Thymus (tissue), 11 donors: ENCODE results near the gene RGL4. TPM values are rescaled to one million over a fixed set of nuclear protein-coding genes. Genes with fewer than 3 reads are reported as not detected.

ENCODE experiments used
- DNase-seq, 9 donors: peaks; one replicate each; pipeline ENCODE4 v3.0.0-alpha.2; 2013; ENCODE audit warnings: low spot score in 9 of 9, low read depth in 6 of 9, missing footprints in 1 of 9
- H3K27ac ChIP-seq, 2 donors: one replicate each; pipeline ENCODE4 v1.5.1; 2013; ENCODE audit warnings: control low read depth in 1 of 2, low read depth in 1 of 2, low read length in 1 of 2, mild to moderate bottlenecking in 1 of 2, moderate library complexity in 1 of 2
- H3K27me3 ChIP-seq, 2 donors: one replicate each; pipeline ENCODE4 v1.5.1; 2013; ENCODE audit warnings: low read length in 1 of 2; ENCODE audit not compliant: control insufficient read depth in 2 of 2, insufficient read depth in 1 of 2
- H3K36me3 ChIP-seq, 2 donors: one replicate each; pipeline ENCODE4 v1.5.1; 2013; ENCODE audit warnings: low read length in 1 of 2, mild to moderate bottlenecking in 1 of 2, moderate library complexity in 1 of 2; ENCODE audit not compliant: control insufficient read depth in 2 of 2, insufficient read depth in 2 of 2
- H3K4me1 ChIP-seq, 2 donors: one replicate each; pipeline ENCODE4 v1.5.1; 2013; ENCODE audit warnings: low read length in 2 of 2; ENCODE audit not compliant: control insufficient read depth in 2 of 2, insufficient read depth in 2 of 2
- H3K4me3 ChIP-seq, 2 donors: one replicate each; pipeline ENCODE4 v1.5.1; 2013; ENCODE audit warnings: low read length in 2 of 2, control low read depth in 1 of 2, mild to moderate bottlenecking in 1 of 2
- H3K9me3 ChIP-seq, 2 donors: one replicate each; pipeline ENCODE4 v1.5.1; 2013; ENCODE audit warnings: low read length in 1 of 2, mild to moderate bottlenecking in 1 of 2; ENCODE audit not compliant: control insufficient read depth in 2 of 2, insufficient read depth in 1 of 2
- WGBS: extraction: QIAGEN DNeasy Blood & Tissue Kit; methylation state at CpG from one replicate; pipeline ENCODE4 v1.1.7; 2013; 5-methylcytosine and 5-hydroxymethylcytosine counted together
- polyA plus RNA-seq: library from polyadenylated mRNA; stranded (reverse); fragments of 200-250 nt; gene quantifications from one replicate; pipeline ENCODE4 v1.2.3, GENCODE V29; 2013
- total RNA-seq: library from RNA; stranded (reverse); fragments of 120-200 nt; gene quantifications from one replicate; pipeline ENCODE4 v1.2.4, GENCODE V29; 2013
- donor health status: healthy.

RGL4 gene
- total and polyA plus RNA-seq, 2 donors, result 7.8 to 29.8 TPM

GRCh38 chr22:23704829-23705228 is 14.0 kb downstream of the RGL4 start:
- WGBS, result 75% methylated on average over 3 of the region's 3 CpGs
- Histone ChIP-seq H3K9me3 (no peaks in the 10 kb centered on the region), H3K36me3 (peaks cover 58 to 92% of the 10 kb centered on the region in 2 donors), H3K27me3 (no peaks in the 10 kb centered on the region), H3K4me3 (no peak overlapping the region), H3K27ac (no peak overlapping the region), H3K4me1 (peaks cover 3 to 6% of the 10 kb centered on the region in 2 donors)
- no peak for DNase-seq

GRCh38 chr22:23705358-23705757 is 14.5 kb downstream of the RGL4 start:
- Histone ChIP-seq H3K4me1 (peaks cover 3 to 6% of the 10 kb centered on the region in 2 donors), H3K9me3 (no peaks in the 10 kb centered on the region), H3K4me3 (no peak overlapping the region), H3K36me3 (peaks cover 62 to 93% of the 10 kb centered on the region in 2 donors), H3K27ac (no peak overlapping the region), H3K27me3 (no peaks in the 10 kb centered on the region)
- no peak for DNase-seq
- 23% methylated on average over 3 of the region's 3 CpGs for WGBS

- H3K27ac ChIP-seq, result no peak overlapping the region
- H3K4me1 ChIP-seq, result peaks cover 3 to 6% of the 10 kb centered on the region in 2 donors
- DNase-seq, result no peak
- no peaks in the 10 kb centered on the region for H3K27me3 ChIP-seq
- H3K36me3 ChIP-seq, result peaks cover 56 to 88% of the 10 kb centered on the region in 2 donors
- H3K9me3 ChIP-seq, result no peaks in the 10 kb centered on the region
- 95% methylated on average over 1 of the region's 1 CpG for WGBS
- H3K4me3 ChIP-seq, result no peak overlapping the region
These were observed 17.5 kb downstream of the RGL4 start for GRCh38 chr22:23708270-23708669.

- Histone ChIP-seq H3K9me3 (no peaks in the 10 kb centered on the region), H3K4me1 (peaks cover 3 to 6% of the 10 kb centered on the region in 2 donors), H3K27ac (no peak overlapping the region), H3K27me3 (no peaks in the 10 kb centered on the region), H3K4me3 (no peak overlapping the region), H3K36me3 (peaks cover 61 to 87% of the 10 kb centered on the region in 2 donors)
- WGBS, result 96% methylated on average over 2 of the region's 2 CpGs
- DNase-seq, result no peak
These were observed 18.3 kb downstream of the RGL4 start for GRCh38 chr22:23709107-23709506.

GRCh38 chr22:23712256-23712655 is 21.4 kb downstream of the RGL4 start:
- DNase-seq, result no peak
- 96% methylated on average over 12 of the region's 12 CpGs for WGBS
- Histone ChIP-seq H3K4me1 (peaks cover 11 to 12% of the 10 kb centered on the region in 2 donors), H3K4me3 (no peak overlapping the region), H3K36me3 (peaks cover 47 to 66% of the 10 kb centered on the region in 2 donors), H3K27ac (no peak overlapping the region), H3K27me3 (no peaks in the 10 kb centered on the region), H3K9me3 (no peaks in the 10 kb centered on the region)

GRCh38 chr22:23713696-23714595 is 23.1 kb downstream of the RGL4 start:
- Histone ChIP-seq H3K9me3 (no peaks in the 10 kb centered on the region), H3K4me1 (peaks cover 11 to 16% of the 10 kb centered on the region in 2 donors), H3K4me3 (no peak overlapping the region), H3K27me3 (no peaks in the 10 kb centered on the region), H3K36me3 (peaks cover 44 to 52% of the 10 kb centered on the region in 2 donors), H3K27ac (no peak overlapping the region)
- DNase-seq, result no peak
- 98% methylated on average over 28 of the region's 28 CpGs for WGBS

- H3K4me1 ChIP-seq, result peaks cover 11 to 16% of the 10 kb centered on the region in 2 donors
- DNase-seq, result no peak
- 95% methylated on average over 23 of the region's 23 CpGs for WGBS
- H3K4me3 ChIP-seq, result no peak overlapping the region
- no peaks in the 10 kb centered on the region for H3K27me3 ChIP-seq
- no peaks in the 10 kb centered on the region for H3K9me3 ChIP-seq
- H3K36me3 ChIP-seq, result peaks cover 40 to 42% of the 10 kb centered on the region in 2 donors
- H3K27ac ChIP-seq, result no peak overlapping the region
These were observed 24.1 kb downstream of the RGL4 start for GRCh38 chr22:23714596-23715578.

GRCh38 chr22:23715806-23716375 is 25.1 kb downstream of the RGL4 start:
- no peak overlapping the region for H3K27ac ChIP-seq
- H3K27me3 ChIP-seq, result no peaks in the 10 kb centered on the region
- H3K4me1 ChIP-seq, result peaks cover 11 to 16% of the 10 kb centered on the region in 2 donors
- H3K4me3 ChIP-seq, result no peak overlapping the region
- peaks cover 31 to 34% of the 10 kb centered on the region in 2 donors for H3K36me3 ChIP-seq
- DNase-seq, result no peak
- no peaks in the 10 kb centered on the region for H3K9me3 ChIP-seq
- 80% methylated on average over 18 of the region's 18 CpGs for WGBS
